Upper lobe of left lung (tissue), 6 donors: ENCODE data around the gene TRAPPC3. TPM values are rescaled to one million over a fixed set of nuclear protein-coding genes. Genes with fewer than 3 reads are reported as not detected.

Experiments used
- ATAC-seq, 2 donors: fragments of 200-7000 bp; cut with Tn5 transposase; one replicate each; pipeline ENCODE4 v1.9.1; 2022; ENCODE audit warnings: mild to moderate bottlenecking in 2 of 2, moderate library complexity in 2 of 2; ENCODE audit not compliant: low FRiP score in 2 of 2
- DNase-seq, 2 donors: peaks; one replicate each; pipeline ENCODE4 v3.0.0-alpha.2; 2019 to 2020
- H3K27ac ChIP-seq, 4 donors: fragments of 200-600 bp; sonication (generic); one replicate each; pipeline ENCODE4 v1.5.1; 2016 to 2019
- H3K27me3 ChIP-seq, 4 donors: fragments of 200-600 bp; sonication (generic); one replicate each; pipeline ENCODE4 v1.5.1; 2017 to 2019
- H3K36me3 ChIP-seq, 4 donors: fragments of 200-600 bp; sonication (generic); one replicate each; pipeline ENCODE4 v1.5.1; 2016 to 2019
- H3K4me1 ChIP-seq, 4 donors: fragments of 200-600 bp; sonication (generic); one replicate each; pipeline ENCODE4 v1.5.1; 2018 to 2019
- H3K4me3 ChIP-seq, 4 donors: fragments of 200-600 bp; sonication (generic); one replicate each; pipeline ENCODE4 v1.5.1; 2017 to 2019; ENCODE audit warnings: mild to moderate bottlenecking in 2 of 4, moderate library complexity in 1 of 4
- H3K9me3 ChIP-seq, 4 donors: fragments of 200-600 bp; sonication (generic); one replicate each; pipeline ENCODE4 v1.5.1; 2018 to 2019
- EP300 ChIP-seq, 4 donors: sonication (generic); formaldehyde crosslinking; IDR thresholded peaks; one replicate each; pipeline ENCODE4 v1.5.1; 2017; ENCODE audit warnings: antibody characterized with exemption in 4 of 4, control low read depth in 2 of 4
- POLR2A ChIP-seq, 4 donors: fragments of 450-650 bp; IDR thresholded peaks; one replicate each; pipeline ENCODE4 v1.5.1; 2016 to 2017; ENCODE audit warnings: antibody characterized with exemption in 4 of 4, mild to moderate bottlenecking in 2 of 4
- POLR2AphosphoS5 ChIP-seq, 2 donors: sonication (generic); formaldehyde crosslinking; IDR thresholded peaks; one replicate each; pipeline ENCODE4 v1.5.1; 2017; ENCODE audit warnings: antibody characterized with exemption in 2 of 2
- WGBS, 2 donors: methylation state at CpG; one replicate each; pipeline ENCODE4 v1.1.5; 2017 to 2018; 5-methylcytosine and 5-hydroxymethylcytosine counted together
- total RNA-seq, 6 donors: library from RNA; depleted of rRNA in 4 of 6; stranded (reverse); fragments of >200 nt in 4 of 6; gene quantifications; one replicate each; pipeline versions ENCODE4 v1.1.0 to v1.2.1, GENCODE V29; 2016 to 2021
- TF ChIP-seq, protein P1 (sequence below), 6 experiments: fragments of 450-650 bp in 4 of 6; fragments of 200-600 bp in 2 of 6; sonication (generic) in 2 of 6; IDR thresholded peaks; one replicate each; pipeline ENCODE4 v1.5.1; 2016 to 2019; ENCODE audit warnings: antibody characterized with exemption in 6 of 6
- donor health status: DM: no; HTN: no; CAD: no; lungs with moderate emphysema.
- donor health status: DM: no; HTN: yes; CAD: no; lungs with severe emphysema.

The TRAPPC3 gene
- total RNA-seq, 6 donors from 2014 or later: 65.8 to 120 (median 75.5) TPM

DNA sequence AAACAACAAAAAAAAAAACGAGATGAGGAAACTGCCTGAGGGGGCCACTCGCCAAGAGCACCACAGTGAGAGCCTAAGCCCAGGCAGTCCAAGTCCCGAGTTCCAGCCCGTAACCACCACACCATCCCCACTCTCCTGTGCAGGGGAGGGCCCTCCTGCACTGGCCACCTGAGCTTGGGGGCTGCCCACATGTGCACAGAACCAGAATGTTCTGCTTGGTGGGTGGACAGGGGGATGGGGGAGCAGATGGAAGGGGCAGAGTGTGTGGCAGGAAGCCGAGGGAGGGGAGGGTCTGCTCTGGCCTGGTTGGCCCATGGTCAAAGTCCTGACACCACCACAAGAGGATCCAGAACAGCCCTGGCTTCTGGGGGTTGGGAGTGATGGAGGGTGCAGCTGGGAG, 43.0 kb downstream of the TRAPPC3 start:
- 44 to 52% methylated on average over 5 of the region's 5 CpGs for WGBS, 2 donors
- H3K36me3 ChIP-seq: no peaks in the 10 kb centered on the region
- DNase-seq (no peak), ATAC-seq (no peak)
- no peaks in the 10 kb centered on the region for H3K4me1 ChIP-seq
- H3K9me3 ChIP-seq: no peaks in the 10 kb centered on the region
- H3K27ac ChIP-seq: no peak overlapping the region
- H3K27me3 ChIP-seq: no peaks in the 10 kb centered on the region
- H3K4me3 ChIP-seq: no peak overlapping the region
- TF ChIP-seq EP300 (IDR thresholded peaks at IDR 0.05) (no peak), POLR2A (IDR thresholded peaks at IDR 0.05) (no peak), POLR2AphosphoS5 (IDR thresholded peaks at IDR 0.05) (no peak)
- TF ChIP-seq, protein P1, sequence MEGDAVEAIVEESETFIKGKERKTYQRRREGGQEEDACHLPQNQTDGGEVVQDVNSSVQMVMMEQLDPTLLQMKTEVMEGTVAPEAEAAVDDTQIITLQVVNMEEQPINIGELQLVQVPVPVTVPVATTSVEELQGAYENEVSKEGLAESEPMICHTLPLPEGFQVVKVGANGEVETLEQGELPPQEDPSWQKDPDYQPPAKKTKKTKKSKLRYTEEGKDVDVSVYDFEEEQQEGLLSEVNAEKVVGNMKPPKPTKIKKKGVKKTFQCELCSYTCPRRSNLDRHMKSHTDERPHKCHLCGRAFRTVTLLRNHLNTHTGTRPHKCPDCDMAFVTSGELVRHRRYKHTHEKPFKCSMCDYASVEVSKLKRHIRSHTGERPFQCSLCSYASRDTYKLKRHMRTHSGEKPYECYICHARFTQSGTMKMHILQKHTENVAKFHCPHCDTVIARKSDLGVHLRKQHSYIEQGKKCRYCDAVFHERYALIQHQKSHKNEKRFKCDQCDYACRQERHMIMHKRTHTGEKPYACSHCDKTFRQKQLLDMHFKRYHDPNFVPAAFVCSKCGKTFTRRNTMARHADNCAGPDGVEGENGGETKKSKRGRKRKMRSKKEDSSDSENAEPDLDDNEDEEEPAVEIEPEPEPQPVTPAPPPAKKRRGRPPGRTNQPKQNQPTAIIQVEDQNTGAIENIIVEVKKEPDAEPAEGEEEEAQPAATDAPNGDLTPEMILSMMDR (IDR thresholded peaks at IDR 0.05): no peak

DNA sequence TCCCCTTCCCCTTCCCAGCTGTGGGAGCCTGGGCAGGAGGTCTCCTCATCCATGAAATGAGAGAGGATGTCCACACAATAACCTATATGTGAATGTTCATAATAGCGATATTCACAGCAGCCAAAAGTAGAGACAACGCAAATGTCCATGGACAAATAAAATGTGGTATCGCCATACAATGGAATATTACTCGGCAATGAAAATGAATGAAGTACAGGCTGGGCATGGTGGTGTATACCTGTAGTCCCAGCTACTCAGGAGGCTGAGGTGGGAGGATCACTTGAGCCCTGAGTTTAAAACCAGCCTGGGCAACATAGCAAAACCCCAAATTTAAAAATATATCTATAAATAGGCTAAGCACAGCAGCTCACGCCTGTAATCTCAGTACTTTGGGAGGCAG, 47.7 kb downstream of the TRAPPC3 start:
- WGBS, 2 donors: 93 to 96% methylated on average over 5 of the region's 5 CpGs
- H3K27ac ChIP-seq: no peak overlapping the region
- DNase-seq: no peak
- no peaks in the 10 kb centered on the region for H3K36me3 ChIP-seq
- no peaks in the 10 kb centered on the region for H3K27me3 ChIP-seq
- H3K4me3 ChIP-seq: no peak overlapping the region
- TF ChIP-seq, protein P1 (IDR thresholded peaks at IDR 0.05): no peak
- no peak for TF ChIP-seq POLR2A (IDR thresholded peaks at IDR 0.05)
- TF ChIP-seq EP300 (IDR thresholded peaks at IDR 0.05): no peak
- no peak for TF ChIP-seq POLR2AphosphoS5 (IDR thresholded peaks at IDR 0.05)
- H3K4me1 ChIP-seq: peaks cover 0 to 19% (median 7%) of the 10 kb centered on the region in 4 donors
- no peaks in the 10 kb centered on the region for H3K9me3 ChIP-seq
- no peak for ATAC-seq

DNA sequence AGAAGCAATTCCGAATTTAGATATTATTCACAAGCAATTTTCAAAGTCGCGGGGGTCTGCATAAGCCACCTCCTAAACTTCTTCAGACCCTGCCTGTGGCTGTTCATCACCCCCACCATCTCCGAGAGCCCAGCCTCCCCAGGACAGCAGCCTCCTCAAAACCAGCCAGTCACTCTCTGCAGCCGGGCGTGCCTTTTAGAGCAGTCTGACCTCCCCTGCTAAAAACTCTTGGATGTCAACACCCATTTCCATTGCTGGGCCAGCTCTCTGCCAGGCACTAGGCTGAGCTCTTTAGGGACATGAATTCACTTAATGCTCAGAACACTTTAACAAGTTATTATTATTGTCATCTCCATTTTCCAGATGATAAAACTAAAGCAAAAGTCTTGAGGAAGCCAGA, 48.9 kb downstream of the TRAPPC3 start:
- WGBS, 2 donors: 56 to 86% methylated on average over 6 of the region's 6 CpGs
- no peak overlapping the region for H3K4me3 ChIP-seq
- TF ChIP-seq, protein P1 (IDR thresholded peaks at IDR 0.05): no peak
- TF ChIP-seq EP300 (IDR thresholded peaks at IDR 0.05) (no peak), POLR2A (IDR thresholded peaks at IDR 0.05) (no peak), POLR2AphosphoS5 (IDR thresholded peaks at IDR 0.05) (no peak)

DNA sequence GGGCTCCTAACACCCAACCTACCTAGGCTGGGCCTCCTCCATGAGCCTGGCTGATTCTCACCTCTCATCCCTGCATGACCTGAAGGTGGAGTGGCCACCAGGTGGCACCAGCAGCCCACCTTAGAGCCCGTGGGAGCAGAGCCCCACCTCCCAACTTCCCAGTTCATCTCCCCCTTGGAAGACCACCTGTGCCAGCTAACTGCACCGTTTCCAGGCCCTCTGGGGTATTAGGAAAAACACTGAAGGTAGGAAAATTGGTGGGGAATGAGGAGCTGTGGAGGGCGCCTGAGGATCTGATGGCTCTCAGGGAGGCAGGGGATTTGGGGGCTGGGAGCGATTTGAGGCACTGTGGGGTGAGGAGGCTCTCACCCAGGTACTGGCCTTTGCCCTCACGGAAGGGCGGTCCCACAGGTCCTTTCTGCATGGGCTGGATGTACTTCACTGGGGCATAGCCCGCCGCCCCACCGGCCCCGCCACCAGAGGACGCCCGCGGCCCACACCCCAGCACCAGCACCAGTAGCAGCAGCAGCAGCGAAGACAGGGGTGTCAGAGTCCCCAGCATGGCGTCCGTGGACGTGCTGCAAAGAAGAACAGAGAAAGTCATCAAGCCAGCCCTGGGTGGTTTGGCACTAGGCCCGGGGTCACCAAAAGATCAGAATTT, 49.5 kb downstream of the TRAPPC3 start:
- Histone ChIP-seq H3K9me3 (no peaks in the 10 kb centered on the region), H3K27ac (no peak overlapping the region), H3K4me1 (peaks cover 7 to 36% (median 24%) of the 10 kb centered on the region in 4 donors), H3K27me3 (no peaks in the 10 kb centered on the region), H3K4me3 (no peak overlapping the region), H3K36me3 (peaks cover 0 to 12% (median 2%) of the 10 kb centered on the region in 4 donors)
- 32 to 38% methylated on average over 8 to 16 of the region's 18 CpGs for WGBS, 2 donors
- DNase-seq (peak; percentile 73 to 90), ATAC-seq (peak; percentile 77 to 86)
- no peak for TF ChIP-seq POLR2A (IDR thresholded peaks at IDR 0.05)
- TF ChIP-seq, protein P1 (IDR thresholded peaks at IDR 0.05): peak; percentile 80 to 91 (median 84)

More for the DNA sequence above, 48.9 kb downstream of the TRAPPC3 start:
- H3K27ac ChIP-seq: no peak overlapping the region
- no peaks in the 10 kb centered on the region for H3K27me3 ChIP-seq
- no peak for ATAC-seq
- peaks cover 0 to 8% (median 0%) of the 10 kb centered on the region in 4 donors for H3K36me3 ChIP-seq
- no peak for DNase-seq
- H3K4me1 ChIP-seq: peaks cover 7 to 31% (median 18%) of the 10 kb centered on the region in 4 donors
- H3K9me3 ChIP-seq: no peaks in the 10 kb centered on the region
